LNCaP clone FGC (cell line): ENCODE data around the gene SLC1A2.

ENCODE experiments used
- DNase-seq: peaks from one replicate; pipeline ENCODE4 v3.0.0-alpha.2; 2011; ENCODE audit warnings: low read depth
- H3K4me3 ChIP-seq: 2 replicates; pipeline ENCODE4 v1.5.1; 2011; ENCODE audit warnings: mild to moderate bottlenecking, low read depth, low read length, control low read depth
- TF ChIP-seq, protein P1 (sequence below): IDR thresholded peaks from 2 replicates; pipeline ENCODE4 v1.5.1; 2012; ENCODE audit warnings: mild to moderate bottlenecking; ENCODE audit not compliant: control insufficient read depth, insufficient read depth; ENCODE audit errors: extremely low read depth

SLC1A2 gene

GRCh38 chr11:35242412-35243242 is 176.7 kb downstream of the SLC1A2 start:
- TF ChIP-seq, protein P1, sequence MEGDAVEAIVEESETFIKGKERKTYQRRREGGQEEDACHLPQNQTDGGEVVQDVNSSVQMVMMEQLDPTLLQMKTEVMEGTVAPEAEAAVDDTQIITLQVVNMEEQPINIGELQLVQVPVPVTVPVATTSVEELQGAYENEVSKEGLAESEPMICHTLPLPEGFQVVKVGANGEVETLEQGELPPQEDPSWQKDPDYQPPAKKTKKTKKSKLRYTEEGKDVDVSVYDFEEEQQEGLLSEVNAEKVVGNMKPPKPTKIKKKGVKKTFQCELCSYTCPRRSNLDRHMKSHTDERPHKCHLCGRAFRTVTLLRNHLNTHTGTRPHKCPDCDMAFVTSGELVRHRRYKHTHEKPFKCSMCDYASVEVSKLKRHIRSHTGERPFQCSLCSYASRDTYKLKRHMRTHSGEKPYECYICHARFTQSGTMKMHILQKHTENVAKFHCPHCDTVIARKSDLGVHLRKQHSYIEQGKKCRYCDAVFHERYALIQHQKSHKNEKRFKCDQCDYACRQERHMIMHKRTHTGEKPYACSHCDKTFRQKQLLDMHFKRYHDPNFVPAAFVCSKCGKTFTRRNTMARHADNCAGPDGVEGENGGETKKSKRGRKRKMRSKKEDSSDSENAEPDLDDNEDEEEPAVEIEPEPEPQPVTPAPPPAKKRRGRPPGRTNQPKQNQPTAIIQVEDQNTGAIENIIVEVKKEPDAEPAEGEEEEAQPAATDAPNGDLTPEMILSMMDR: no peak
- DNase-seq: no peak
- no peak overlapping the region for H3K4me3 ChIP-seq

GRCh38 chr11:35241531-35241930 is 177.8 kb downstream of the SLC1A2 start:
- TF ChIP-seq, protein P1: no peak
- no peak for DNase-seq
- H3K4me3 ChIP-seq: no peak overlapping the region

DNA sequence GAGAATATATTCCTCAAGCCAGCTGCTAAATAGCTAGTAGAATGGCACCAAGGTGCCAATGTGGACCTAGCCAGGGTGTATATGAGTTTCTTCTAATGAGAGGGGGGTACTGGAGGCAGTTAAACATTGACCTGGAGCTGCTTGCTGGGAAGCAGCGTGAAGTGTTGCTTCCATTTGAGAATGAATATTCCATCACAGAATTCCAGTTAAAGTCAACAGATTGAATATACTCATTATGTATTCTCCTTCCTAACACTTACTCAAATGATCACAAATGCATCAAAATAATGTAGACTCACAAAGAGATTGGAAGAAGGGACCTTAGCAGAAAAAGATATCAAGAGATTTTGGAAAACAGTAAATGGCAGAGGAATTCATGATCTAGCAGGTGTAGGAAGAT is 178.3 kb downstream of the SLC1A2 start:
- H3K4me3 ChIP-seq: no peak overlapping the region
- no peak for DNase-seq
- TF ChIP-seq, protein P1: no peak

DNA sequence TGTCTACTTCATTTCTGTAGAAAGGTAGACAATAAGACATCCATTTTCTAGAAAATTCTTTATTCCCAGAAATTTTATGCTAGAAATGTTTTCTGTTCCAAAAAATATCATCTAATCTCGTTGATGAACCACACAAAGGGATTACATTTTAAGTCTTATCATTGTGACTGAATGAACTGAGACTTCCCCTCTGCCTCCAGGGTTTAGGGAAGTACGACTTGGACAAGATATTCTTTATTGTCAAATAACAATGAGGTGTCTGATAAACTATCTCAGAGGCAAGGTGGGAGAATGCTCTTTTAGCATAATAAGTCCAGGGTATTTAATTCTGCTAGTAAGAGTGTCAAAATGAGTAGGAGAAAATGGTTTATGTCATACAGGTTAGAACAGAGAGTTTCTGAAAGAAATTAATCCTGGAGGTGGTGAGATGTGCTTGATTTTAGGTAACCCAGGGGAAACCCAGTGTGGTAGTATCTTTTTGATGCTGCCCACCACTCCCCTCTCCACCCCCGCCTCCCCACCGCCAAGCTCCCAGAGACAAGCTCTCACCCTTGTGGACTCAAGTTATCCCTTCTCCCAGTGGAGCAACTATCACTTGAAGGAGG is 179.8 kb downstream of the SLC1A2 start:
- H3K4me3 ChIP-seq: no peak overlapping the region
- TF ChIP-seq, protein P1: no peak
- no peak for DNase-seq

DNA sequence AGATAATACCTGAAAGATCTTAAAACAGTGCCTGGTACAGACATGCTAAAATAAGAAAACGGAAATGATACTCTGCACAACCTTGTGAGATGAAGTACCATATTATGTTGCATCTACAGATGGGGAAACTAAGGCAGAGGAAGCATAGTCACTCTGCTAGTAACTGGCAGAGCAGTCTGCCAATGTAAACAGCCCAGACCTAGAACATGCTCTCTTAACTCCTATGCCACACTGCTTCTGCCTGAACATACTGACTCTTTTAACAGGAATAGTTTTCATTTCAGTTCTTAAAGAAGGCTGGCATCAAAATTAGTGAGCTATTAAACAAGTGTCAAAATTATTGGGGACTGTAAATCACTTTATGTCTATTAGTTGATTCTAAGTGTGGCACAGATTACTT is 180.5 kb downstream of the SLC1A2 start:
- TF ChIP-seq, protein P1: no peak
- no peak for DNase-seq

GRCh38 chr11:35237860-35238715 is 181.3 kb downstream of the SLC1A2 start:
- TF ChIP-seq, protein P1: peak; percentile 45
- DNase-seq: no peak
- H3K4me3 ChIP-seq: no peak overlapping the region

More for the DNA sequence above, 180.5 kb downstream of the SLC1A2 start:
- no peak overlapping the region for H3K4me3 ChIP-seq
